AG09319 (cell line): Measurements from ENCODE around the gene EEFSEC.
A peak's percentile ranks its signal among the peaks of the same experiment; 100 is the strongest.

Experiments used
- DNase-seq: peaks from one replicate; pipeline ENCODE4 v3.0.0-alpha.2; 2010; ENCODE audit warnings: low read depth; ENCODE audit errors: extremely low read depth
- CTCF ChIP-seq: IDR thresholded peaks from 2 replicates; pipeline ENCODE4 v1.5.1; 2011; ENCODE audit warnings: low read depth, mild to moderate bottlenecking, inconsistent platforms, low read length, moderate library complexity

The EEFSEC gene

GRCh38 chr3:128275316-128276145, 122.2 kb downstream of the EEFSEC start:
- no peak for DNase-seq
- no peak for TF ChIP-seq CTCF

DNA sequence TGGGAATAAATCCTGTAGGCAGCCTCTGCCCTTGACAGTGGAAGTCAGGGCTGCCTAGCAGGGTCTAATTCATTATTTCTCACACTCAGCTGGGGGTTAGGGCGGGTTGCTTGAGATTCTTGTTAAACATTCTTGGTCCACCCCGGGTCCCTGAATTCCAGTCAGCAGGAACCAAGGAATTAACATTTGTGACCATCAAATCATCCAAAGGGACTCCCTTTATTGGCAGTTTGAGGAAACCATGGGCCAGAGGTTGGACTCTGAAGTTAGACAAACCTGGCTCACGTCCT, 122.8 kb downstream of the EEFSEC start:
- no peak for DNase-seq
- TF ChIP-seq CTCF = no peak

DNA sequence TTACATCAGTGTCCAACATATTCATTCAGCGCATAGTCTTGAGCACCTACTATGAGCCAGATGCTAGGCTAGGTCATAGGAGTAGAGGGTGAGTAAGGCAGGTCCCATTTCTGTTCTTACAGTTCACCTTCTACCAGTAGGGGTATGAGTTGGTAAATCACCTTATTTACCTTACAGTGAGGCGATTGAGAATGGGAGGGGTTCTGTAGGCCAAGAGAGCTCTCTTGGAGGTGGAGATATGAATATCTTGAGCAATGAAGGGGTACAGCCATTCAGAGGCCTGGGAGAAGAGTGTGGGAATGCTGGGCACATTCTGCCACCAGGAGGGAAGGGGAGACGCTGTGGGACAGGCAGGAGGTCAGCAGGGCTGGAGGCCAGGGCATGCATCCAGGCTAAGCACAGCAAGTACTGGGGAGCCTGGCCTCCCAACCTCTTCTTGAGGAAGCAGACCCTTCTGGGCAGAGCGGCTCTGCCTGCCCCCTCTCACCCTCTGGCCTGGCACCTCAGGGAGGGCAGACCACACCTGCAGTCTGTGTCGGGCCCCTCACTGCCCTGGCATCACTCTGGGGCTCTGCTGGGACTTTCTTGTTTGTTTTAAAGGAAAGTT, 123.4 kb downstream of the EEFSEC start:
- no peak for TF ChIP-seq CTCF
- no peak for DNase-seq

GRCh38 chr3:128277378-128278069, 124.2 kb downstream of the EEFSEC start:
- DNase-seq = no peak
- TF ChIP-seq CTCF = no peak

- DNase-seq = no peak
- no peak for TF ChIP-seq CTCF
Observed at GRCh38 chr3:128278130-128278529, 124.8 kb downstream of the EEFSEC start.

GRCh38 chr3:128278761-128279600, 125.7 kb downstream of the EEFSEC start:
- TF ChIP-seq CTCF = no peak
- peak; percentile 87 for DNase-seq
